Liver (tissue), 9 donors: Measurements from ENCODE around the gene SFMBT2. TPM values are rescaled to one million over a fixed set of nuclear protein-coding genes. Genes with fewer than 3 reads are reported as not detected.

Experiments
- DNase-seq: peaks from one replicate; pipeline ENCODE4 v3.0.0-alpha.2; 2017; ENCODE audit warnings: low spot score
- H3K27ac ChIP-seq, 2 donors: one replicate each; pipeline ENCODE4 v1.7.0; 2013; ENCODE audit warnings: inconsistent platforms in 2 of 2, low read length in 2 of 2, control low read depth in 1 of 2, low read depth in 1 of 2, mild to moderate bottlenecking in 1 of 2
- H3K27me3 ChIP-seq, 4 donors: one replicate each; pipeline versions ENCODE4 v1.6.1 to v1.7.0; 2013; ENCODE audit warnings: low read length in 3 of 4, inconsistent platforms in 1 of 4, mild to moderate bottlenecking in 1 of 4, moderate library complexity in 1 of 4; ENCODE audit not compliant: control insufficient read depth in 4 of 4, insufficient read depth in 4 of 4
- H3K36me3 ChIP-seq, 4 donors: one replicate each; pipeline versions ENCODE4 v1.6.1 to v1.7.0; 2013; ENCODE audit warnings: low read length in 3 of 4, mild to moderate bottlenecking in 3 of 4, low read depth in 1 of 4, moderate library complexity in 1 of 4; ENCODE audit not compliant: control insufficient read depth in 4 of 4, insufficient read depth in 3 of 4
- H3K4me1 ChIP-seq, 4 donors: one replicate each; pipeline versions ENCODE4 v1.6.1 to v1.7.0; 2013; ENCODE audit warnings: low read length in 3 of 4, mild to moderate bottlenecking in 3 of 4, moderate library complexity in 1 of 4; ENCODE audit not compliant: control insufficient read depth in 4 of 4, insufficient read depth in 4 of 4
- H3K4me3 ChIP-seq, 3 donors: one replicate each; pipeline versions ENCODE4 v1.6.1 to v1.7.0; 2013; ENCODE audit warnings: low read length in 3 of 3, control low read depth in 1 of 3, low read depth in 1 of 3, mild to moderate bottlenecking in 1 of 3
- H3K9ac ChIP-seq, 2 donors: one replicate each; pipeline ENCODE4 v1.7.0; 2013; ENCODE audit warnings: low read length in 2 of 2, mild to moderate bottlenecking in 2 of 2, moderate library complexity in 2 of 2, control low read depth in 1 of 2, low read depth in 1 of 2
- H3K9me3 ChIP-seq, 4 donors: one replicate each; pipeline versions ENCODE4 v1.6.1 to v1.7.0; 2013; ENCODE audit warnings: low read length in 3 of 4; ENCODE audit not compliant: control insufficient read depth in 4 of 4
- EGR1 ChIP-seq, 2 donors: IDR thresholded peaks; 2 replicates each; pipeline ENCODE4 v1.6.1; 2016 to 2018; ENCODE audit warnings: antibody characterized with exemption in 2 of 2, low read depth in 2 of 2
- FOXA1 ChIP-seq: IDR thresholded peaks from 2 replicates; pipeline ENCODE4 v1.6.1; 2016; ENCODE audit warnings: antibody characterized with exemption
- FOXA2 ChIP-seq: IDR thresholded peaks from 2 replicates; pipeline ENCODE4 v1.6.1; 2016; ENCODE audit warnings: antibody characterized with exemption
- GABPA ChIP-seq, 2 donors: IDR thresholded peaks in 1 of 2; conservative IDR thresholded peaks in 1 of 2; 2 replicates each; pipeline ENCODE4 v1.6.1; 2016; ENCODE audit warnings: antibody characterized with exemption in 2 of 2, mild to moderate bottlenecking in 1 of 2, moderate library complexity in 1 of 2
- HNF4A ChIP-seq, 2 donors: conservative IDR thresholded peaks; 2 replicates each; pipeline ENCODE4 v1.6.1; 2016; ENCODE audit warnings: antibody characterized with exemption in 2 of 2, mild to moderate bottlenecking in 2 of 2
- HNF4G ChIP-seq: IDR thresholded peaks from 2 replicates; pipeline ENCODE4 v1.6.1; 2016; ENCODE audit warnings: antibody characterized with exemption
- JUND ChIP-seq, 2 donors: IDR thresholded peaks; 2 replicates each; pipeline ENCODE4 v1.6.1; 2016; ENCODE audit warnings: antibody characterized with exemption in 2 of 2
- NR2F2 ChIP-seq: IDR thresholded peaks from 2 replicates; pipeline ENCODE4 v1.6.1; 2016; ENCODE audit warnings: antibody characterized with exemption
- RAD21 ChIP-seq, 2 donors: IDR thresholded peaks; 2 replicates each; pipeline ENCODE4 v1.6.1; 2016; ENCODE audit warnings: antibody characterized with exemption in 2 of 2, mild to moderate bottlenecking in 2 of 2
- RXRA ChIP-seq, 2 donors: IDR thresholded peaks; 2 replicates each; pipeline ENCODE4 v1.6.1; 2017 to 2018; ENCODE audit warnings: antibody characterized with exemption in 2 of 2, mild to moderate bottlenecking in 1 of 2
- SP1 ChIP-seq: IDR thresholded peaks from 2 replicates; pipeline ENCODE4 v1.6.1; 2018; ENCODE audit warnings: antibody characterized with exemption, mild to moderate bottlenecking
- TAF1 ChIP-seq: conservative IDR thresholded peaks from 2 replicates; pipeline ENCODE4 v1.6.1; 2016; ENCODE audit warnings: antibody characterized with exemption, mild to moderate bottlenecking
- YY1 ChIP-seq: IDR thresholded peaks from 2 replicates; pipeline ENCODE4 v1.6.1; 2016; ENCODE audit warnings: antibody characterized with exemption, mild to moderate bottlenecking
- WGBS: extraction: QIAGEN DNeasy Blood & Tissue Kit; methylation state at CpG from one replicate; pipeline ENCODE4 v1.1.7; 2013; 5-methylcytosine and 5-hydroxymethylcytosine counted together
- polyA plus RNA-seq, 2 donors: library from polyadenylated mRNA; stranded (reverse) in 1 of 2; unstranded in 1 of 2; fragments of 200-250 nt in 1 of 2; fragments of >200 nt in 1 of 2; fragmentation: Nextera tagmentation in 1 of 2; extraction: Ambion mirVana in 1 of 2; gene quantifications; one replicate each; pipeline versions ENCODE4 v1.2.1 to v1.2.3, GENCODE V29; 2013 to 2015
- total RNA-seq, 2 donors: library from RNA; depleted of rRNA; stranded (reverse); fragments of >200 nt; gene quantifications; one replicate each; pipeline ENCODE4 v1.2.3, GENCODE V29; 2014
- TF ChIP-seq, protein P1 (sequence below): IDR thresholded peaks from 2 replicates; pipeline ENCODE4 v1.6.1; 2016; ENCODE audit warnings: antibody characterized with exemption, mild to moderate bottlenecking
- TF ChIP-seq, protein P2 (sequence below): IDR thresholded peaks from 2 replicates; pipeline ENCODE4 v1.6.1; 2016; ENCODE audit warnings: antibody characterized with exemption
- TF ChIP-seq, protein P3 (sequence below): IDR thresholded peaks from 2 replicates; pipeline ENCODE4 v1.6.1; 2016; ENCODE audit warnings: antibody characterized with exemption
- TF ChIP-seq, protein P4 (sequence below): IDR thresholded peaks from 2 replicates; pipeline ENCODE4 v1.6.1; 2016; ENCODE audit warnings: antibody characterized with exemption
- donor health status: healthy.
- donor health status: healthy.
- donor health status: healthy.
- donor health status: healthy.
- donor health status: healthy.

Gene SFMBT2
- total and polyA plus RNA-seq, 4 donors: 0.46 to 2.8 (median 1.5) TPM

DNA sequence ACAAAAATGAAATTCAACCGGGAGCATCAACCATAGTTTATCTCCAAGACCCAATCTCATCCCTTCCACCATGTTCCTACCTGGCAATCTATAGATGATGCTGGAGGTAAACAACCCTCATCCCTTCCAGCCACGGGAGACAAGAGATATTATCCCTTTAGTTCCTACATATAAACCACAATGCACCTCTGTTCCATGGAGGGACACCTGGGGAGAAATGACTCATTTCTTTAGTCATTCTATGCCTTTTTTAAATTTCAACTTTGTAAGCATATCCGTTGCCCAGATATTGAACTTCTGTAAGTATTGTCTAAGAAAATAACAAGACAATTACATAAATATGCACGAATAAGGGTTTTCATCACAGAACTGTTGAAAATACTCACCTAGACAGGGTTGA lies 15.5 kb upstream of the SFMBT2 start (continued):
- TF ChIP-seq TAF1: no peak

DNA sequence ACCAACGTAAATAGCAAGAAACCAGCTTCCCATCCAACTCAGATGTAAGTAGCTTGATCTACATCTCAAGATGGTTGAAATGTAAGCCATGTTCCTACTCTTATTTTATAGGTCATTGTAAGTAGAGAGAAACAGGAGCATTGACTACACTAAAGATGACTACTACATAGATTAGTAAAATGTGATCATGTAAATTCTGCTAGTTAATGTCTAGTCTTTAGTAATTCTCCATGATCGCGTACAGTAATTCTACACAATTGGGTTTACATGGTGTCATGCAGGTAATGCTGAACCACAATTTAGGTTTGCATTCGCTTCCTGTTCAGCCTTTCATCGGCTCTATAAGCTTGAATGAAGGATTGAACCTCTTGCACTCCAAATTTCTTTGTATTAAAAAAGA lies 14.9 kb upstream of the SFMBT2 start:
- Histone ChIP-seq H3K36me3 (no peaks in the 10 kb centered on the region), H3K4me3 (no peak overlapping the region), H3K4me1 (no peaks in the 10 kb centered on the region), H3K27ac (no peak overlapping the region), H3K9ac (no peak overlapping the region), H3K9me3 (no peaks in the 10 kb centered on the region), H3K27me3 (peaks cover 0 to 3% (median 0%) of the 10 kb centered on the region in 4 donors)
- no peak for DNase-seq
- 88% methylated on average over 5 of the region's 5 CpGs for WGBS
- TF ChIP-seq RAD21 (IDR thresholded peaks at IDR 0.05): no peak
- TF ChIP-seq FOXA2: no peak
- TF ChIP-seq YY1: no peak
- TF ChIP-seq FOXA1: no peak
- TF ChIP-seq, protein P1, sequence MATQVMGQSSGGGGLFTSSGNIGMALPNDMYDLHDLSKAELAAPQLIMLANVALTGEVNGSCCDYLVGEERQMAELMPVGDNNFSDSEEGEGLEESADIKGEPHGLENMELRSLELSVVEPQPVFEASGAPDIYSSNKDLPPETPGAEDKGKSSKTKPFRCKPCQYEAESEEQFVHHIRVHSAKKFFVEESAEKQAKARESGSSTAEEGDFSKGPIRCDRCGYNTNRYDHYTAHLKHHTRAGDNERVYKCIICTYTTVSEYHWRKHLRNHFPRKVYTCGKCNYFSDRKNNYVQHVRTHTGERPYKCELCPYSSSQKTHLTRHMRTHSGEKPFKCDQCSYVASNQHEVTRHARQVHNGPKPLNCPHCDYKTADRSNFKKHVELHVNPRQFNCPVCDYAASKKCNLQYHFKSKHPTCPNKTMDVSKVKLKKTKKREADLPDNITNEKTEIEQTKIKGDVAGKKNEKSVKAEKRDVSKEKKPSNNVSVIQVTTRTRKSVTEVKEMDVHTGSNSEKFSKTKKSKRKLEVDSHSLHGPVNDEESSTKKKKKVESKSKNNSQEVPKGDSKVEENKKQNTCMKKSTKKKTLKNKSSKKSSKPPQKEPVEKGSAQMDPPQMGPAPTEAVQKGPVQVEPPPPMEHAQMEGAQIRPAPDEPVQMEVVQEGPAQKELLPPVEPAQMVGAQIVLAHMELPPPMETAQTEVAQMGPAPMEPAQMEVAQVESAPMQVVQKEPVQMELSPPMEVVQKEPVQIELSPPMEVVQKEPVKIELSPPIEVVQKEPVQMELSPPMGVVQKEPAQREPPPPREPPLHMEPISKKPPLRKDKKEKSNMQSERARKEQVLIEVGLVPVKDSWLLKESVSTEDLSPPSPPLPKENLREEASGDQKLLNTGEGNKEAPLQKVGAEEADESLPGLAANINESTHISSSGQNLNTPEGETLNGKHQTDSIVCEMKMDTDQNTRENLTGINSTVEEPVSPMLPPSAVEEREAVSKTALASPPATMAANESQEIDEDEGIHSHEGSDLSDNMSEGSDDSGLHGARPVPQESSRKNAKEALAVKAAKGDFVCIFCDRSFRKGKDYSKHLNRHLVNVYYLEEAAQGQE: no peak
- TF ChIP-seq EGR1 (IDR thresholded peaks at IDR 0.05; ENCODE audit: low read depth in 2 of 2): no peak
- no peak for TF ChIP-seq HNF4A (conservative IDR thresholded peaks at IDR 0.05)
- no peak for TF ChIP-seq RXRA (IDR thresholded peaks at IDR 0.05)

DNA sequence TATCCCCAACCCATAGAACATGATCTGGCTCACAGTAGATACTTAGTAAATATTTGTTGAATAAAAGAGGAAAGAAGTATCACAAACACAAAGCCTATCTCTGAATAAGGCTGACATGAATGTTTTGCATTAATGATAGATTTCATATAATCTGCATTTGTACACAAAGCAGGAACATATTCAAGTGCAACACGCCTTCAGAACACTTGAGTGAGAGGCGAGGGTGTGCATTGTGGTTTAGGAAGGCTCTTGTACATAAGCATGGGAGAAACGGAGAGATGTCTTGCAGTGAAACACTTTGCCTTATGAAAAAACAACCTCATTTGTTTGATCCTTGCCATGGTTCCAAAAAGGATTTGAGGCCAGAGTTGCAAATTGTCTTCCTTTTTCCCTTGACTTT lies 14.1 kb upstream of the SFMBT2 start:
- TF ChIP-seq RAD21 (IDR thresholded peaks at IDR 0.05) (no peak), JUND (IDR thresholded peaks at IDR 0.05) (no peak), HNF4G (no peak), RXRA (IDR thresholded peaks at IDR 0.05) (no peak), FOXA2 (no peak), HNF4A (conservative IDR thresholded peaks at IDR 0.05) (no peak), FOXA1 (no peak)
- TF ChIP-seq, protein P2, sequence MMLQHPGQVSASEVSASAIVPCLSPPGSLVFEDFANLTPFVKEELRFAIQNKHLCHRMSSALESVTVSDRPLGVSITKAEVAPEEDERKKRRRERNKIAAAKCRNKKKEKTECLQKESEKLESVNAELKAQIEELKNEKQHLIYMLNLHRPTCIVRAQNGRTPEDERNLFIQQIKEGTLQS: no peak
- TF ChIP-seq, protein P3, sequence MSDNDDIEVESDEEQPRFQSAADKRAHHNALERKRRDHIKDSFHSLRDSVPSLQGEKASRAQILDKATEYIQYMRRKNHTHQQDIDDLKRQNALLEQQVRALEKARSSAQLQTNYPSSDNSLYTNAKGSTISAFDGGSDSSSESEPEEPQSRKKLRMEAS: no peak
- DNase-seq: no peak
- no peak overlapping the region for H3K9ac ChIP-seq
- no peak overlapping the region for H3K4me3 ChIP-seq
- no peaks in the 10 kb centered on the region for H3K4me1 ChIP-seq
- 77% methylated on average over 3 of the region's 3 CpGs for WGBS
- H3K36me3 ChIP-seq: no peaks in the 10 kb centered on the region
- H3K9me3 ChIP-seq: no peaks in the 10 kb centered on the region
- peaks cover 0 to 3% (median 0%) of the 10 kb centered on the region in 4 donors for H3K27me3 ChIP-seq
- no peak overlapping the region for H3K27ac ChIP-seq

DNA sequence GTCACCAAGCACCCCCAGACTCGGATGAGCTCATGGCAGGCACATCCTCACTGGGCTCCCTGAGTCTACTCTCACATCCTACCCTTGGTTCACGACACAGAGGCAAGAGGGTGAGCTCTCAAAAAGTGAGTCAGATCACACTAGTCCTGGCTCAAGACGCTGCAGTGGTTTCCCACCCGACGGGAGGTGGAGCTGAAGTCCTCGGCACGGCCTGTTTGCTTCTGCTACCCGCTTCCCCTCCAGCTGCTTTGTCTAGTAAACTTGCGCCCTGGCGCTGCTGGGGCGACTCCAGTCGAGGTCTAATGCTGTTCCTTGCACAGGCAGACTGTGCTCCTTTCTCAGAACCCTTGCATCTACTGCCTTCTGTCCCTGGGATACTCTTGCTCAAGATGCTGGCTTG lies 13.5 kb upstream of the SFMBT2 start:
- TF ChIP-seq JUND (IDR thresholded peaks at IDR 0.05): no peak
- TF ChIP-seq TAF1: no peak
- no peak for TF ChIP-seq SP1
- no peak for TF ChIP-seq NR2F2
- no peak for TF ChIP-seq GABPA (IDR thresholded peaks at IDR 0.05 in 1 of 2, conservative IDR thresholded peaks at IDR 0.05 in 1 of 2)
- TF ChIP-seq, protein P4, sequence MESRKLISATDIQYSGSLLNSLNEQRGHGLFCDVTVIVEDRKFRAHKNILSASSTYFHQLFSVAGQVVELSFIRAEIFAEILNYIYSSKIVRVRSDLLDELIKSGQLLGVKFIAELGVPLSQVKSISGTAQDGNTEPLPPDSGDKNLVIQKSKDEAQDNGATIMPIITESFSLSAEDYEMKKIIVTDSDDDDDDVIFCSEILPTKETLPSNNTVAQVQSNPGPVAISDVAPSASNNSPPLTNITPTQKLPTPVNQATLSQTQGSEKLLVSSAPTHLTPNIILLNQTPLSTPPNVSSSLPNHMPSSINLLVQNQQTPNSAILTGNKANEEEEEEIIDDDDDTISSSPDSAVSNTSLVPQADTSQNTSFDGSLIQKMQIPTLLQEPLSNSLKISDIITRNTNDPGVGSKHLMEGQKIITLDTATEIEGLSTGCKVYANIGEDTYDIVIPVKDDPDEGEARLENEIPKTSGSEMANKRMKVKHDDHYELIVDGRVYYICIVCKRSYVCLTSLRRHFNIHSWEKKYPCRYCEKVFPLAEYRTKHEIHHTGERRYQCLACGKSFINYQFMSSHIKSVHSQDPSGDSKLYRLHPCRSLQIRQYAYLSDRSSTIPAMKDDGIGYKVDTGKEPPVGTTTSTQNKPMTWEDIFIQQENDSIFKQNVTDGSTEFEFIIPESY: no peak
- Histone ChIP-seq H3K4me3 (no peak overlapping the region), H3K27ac (no peak overlapping the region), H3K9me3 (no peaks in the 10 kb centered on the region), H3K36me3 (no peaks in the 10 kb centered on the region), H3K9ac (no peak overlapping the region), H3K4me1 (no peaks in the 10 kb centered on the region), H3K27me3 (peaks cover 0 to 3% (median 0%) of the 10 kb centered on the region in 4 donors)
- DNase-seq: no peak
- 54% methylated on average over 12 of the region's 12 CpGs for WGBS
